Activated T-cell treated with anti-CD3 and anti-CD28 coated beads, Interleukin-2, amount 50 U/mL, for 72 hours (primary cell): ENCODE results near the gene NPC1L1. TPM values are rescaled to one million over a fixed set of nuclear protein-coding genes. Genes with fewer than 3 reads are reported as not detected.
"Not testable (repeated sequence)": the region's sequence is repeated elsewhere in the genome, so short reads cannot be mapped to it uniquely, and the experiment has no call there.

Experiments used
- ATAC-seq, 2 donors: fragments of 150-1000 bp; cut with Tn5 transposase; replicated peaks in 1 of 2; 2 replicates each; pipeline ENCODE4 v1.10.0; 2021; ENCODE audit warnings: moderate library complexity in 2 of 2, mild to moderate bottlenecking in 1 of 2
- DNase-seq, 2 donors: peaks; one replicate each; pipeline ENCODE4 v3.0.0; 2021 to 2022; ENCODE audit warnings: mixed read lengths in 1 of 2
- H3K27ac Mint-ChIP-seq: one replicate; pipeline ENCODE4 v1.8.0; 2022; ENCODE audit warnings: mild to moderate bottlenecking, moderate library complexity, mixed read lengths
- H3K27me3 Mint-ChIP-seq: one replicate; pipeline ENCODE4 v1.8.0; 2022; ENCODE audit warnings: low read depth, mixed read lengths
- H3K36me3 Mint-ChIP-seq, 2 donors: one replicate each; pipeline ENCODE4 v1.8.0; 2022; ENCODE audit warnings: mixed read lengths in 2 of 2, mild to moderate bottlenecking in 1 of 2; ENCODE audit not compliant: insufficient read depth in 2 of 2
- H3K4me1 Mint-ChIP-seq: one replicate; pipeline ENCODE4 v1.8.0; 2022; ENCODE audit warnings: low read depth, mixed read lengths
- H3K4me3 Mint-ChIP-seq, 2 donors: one replicate each; pipeline ENCODE4 v1.8.0; 2022; ENCODE audit warnings: mild to moderate bottlenecking in 2 of 2, mixed read lengths in 2 of 2, moderate library complexity in 2 of 2
- H3K9me3 Mint-ChIP-seq, 2 donors: one replicate each; pipeline ENCODE4 v1.8.0; 2022; ENCODE audit warnings: mixed read lengths in 2 of 2
- total RNA-seq, 2 donors: library from RNA; stranded (reverse); gene quantifications; one replicate each; pipeline ENCODE4 v1.2.3, GENCODE V29; 2022

NPC1L1 gene
- total RNA-seq, 2 donors from 2014 or later = 0.12 to 0.25 TPM

GRCh38 chr7:44573464-44574286 is 32.5 kb upstream of the NPC1L1 start, which contains the start of gene DDX56:
Gene DDX56, minus strand, starts transcription at chr7:44573908. Its CDS starts 13 bp downstream, at chr7:44573895.
- no peaks in the 10 kb centered on the region for H3K9me3 Mint-ChIP-seq
- no peaks in the 10 kb centered on the region for H3K27me3 Mint-ChIP-seq
- peak within 1 kb of the TSS; percentile 85 for H3K27ac Mint-ChIP-seq
- ATAC-seq = peak; percentile 98
- H3K4me3 Mint-ChIP-seq = peak within 1 kb of the TSS; percentile 91 to 95
- peak; percentile 92 to 96 for DNase-seq
- peaks cover 8 to 23% of the 10 kb centered on the region in 2 donors for H3K36me3 Mint-ChIP-seq
- H3K4me1 Mint-ChIP-seq = peaks cover 43% of the 10 kb centered on the region

- H3K4me1 Mint-ChIP-seq = peaks cover 38% of the 10 kb centered on the region
- peak overlapping the region; percentile 79 for H3K27ac Mint-ChIP-seq
- peaks cover 9 to 23% of the 10 kb centered on the region in 2 donors for H3K36me3 Mint-ChIP-seq
- ATAC-seq (no peak), DNase-seq (no peak)
- no peaks in the 10 kb centered on the region for H3K27me3 Mint-ChIP-seq
- H3K9me3 Mint-ChIP-seq = no peaks in the 10 kb centered on the region
- peak overlapping the region; percentile 91 to 95 for H3K4me3 Mint-ChIP-seq
These were observed 31.6 kb upstream of the NPC1L1 start for GRCh38 chr7:44572771-44573170.

GRCh38 chr7:44569959-44570358 is 28.8 kb upstream of the NPC1L1 start:
- Mint-ChIP-seq H3K4me1 (peaks cover 49% of the 10 kb centered on the region), H3K36me3 (peaks cover 7 to 31% of the 10 kb centered on the region in 2 donors), H3K4me3 (no peak overlapping the region), H3K9me3 (no peaks in the 10 kb centered on the region), H3K27ac (no peak overlapping the region), H3K27me3 (no peaks in the 10 kb centered on the region)
- DNase-seq (no peak), ATAC-seq (no peak)

- Mint-ChIP-seq H3K4me1 (peaks cover 39% of the 10 kb centered on the region), H3K27me3 (no peaks in the 10 kb centered on the region), H3K27ac (no peak overlapping the region), H3K9me3 (no peaks in the 10 kb centered on the region), H3K4me3 (no peak overlapping the region), H3K36me3 (peaks cover 7 to 29% of the 10 kb centered on the region in 2 donors)
- ATAC-seq (no peak), DNase-seq (no peak)
These were observed 27.8 kb upstream of the NPC1L1 start for GRCh38 chr7:44568771-44569560.

- Mint-ChIP-seq H3K27me3 (no peaks in the 10 kb centered on the region), H3K36me3 (peaks cover 7 to 28% of the 10 kb centered on the region in 2 donors), H3K4me3 (no peak overlapping the region), H3K9me3 (no peaks in the 10 kb centered on the region), H3K27ac (no peak overlapping the region), H3K4me1 (peaks cover 37% of the 10 kb centered on the region)
- no peak for DNase-seq
- no peak for ATAC-seq
These were observed 26.8 kb upstream of the NPC1L1 start for GRCh38 chr7:44567884-44568283.

GRCh38 chr7:44566680-44567079 is 25.6 kb upstream of the NPC1L1 start:
- H3K4me1 Mint-ChIP-seq = peaks cover 29% of the 10 kb centered on the region
- no peak for ATAC-seq
- H3K36me3 Mint-ChIP-seq = peaks cover 7 to 24% of the 10 kb centered on the region in 2 donors
- H3K4me3 Mint-ChIP-seq = no peak overlapping the region
- DNase-seq = no peak
- H3K9me3 Mint-ChIP-seq = no peaks in the 10 kb centered on the region
- no peak overlapping the region for H3K27ac Mint-ChIP-seq
- H3K27me3 Mint-ChIP-seq = no peaks in the 10 kb centered on the region

GRCh38 chr7:44565795-44566559 is 24.8 kb upstream of the NPC1L1 start:
- H3K27me3 Mint-ChIP-seq = no peaks in the 10 kb centered on the region
- ATAC-seq (peak; percentile 34 to 44), DNase-seq (no peak)
- H3K27ac Mint-ChIP-seq = peak overlapping the region; percentile 18
- peaks cover 7 to 21% of the 10 kb centered on the region in 2 donors for H3K36me3 Mint-ChIP-seq
- peaks cover 24% of the 10 kb centered on the region for H3K4me1 Mint-ChIP-seq
- H3K9me3 Mint-ChIP-seq = no peaks in the 10 kb centered on the region
- H3K4me3 Mint-ChIP-seq = no peak overlapping the region

GRCh38 chr7:44565097-44565794 is 24.1 kb upstream of the NPC1L1 start:
- Mint-ChIP-seq H3K36me3 (peaks cover 7 to 21% of the 10 kb centered on the region in 2 donors), H3K27me3 (no peaks in the 10 kb centered on the region), H3K4me3 (no peak overlapping the region), H3K27ac (peak overlapping the region; percentile 18), H3K4me1 (peaks cover 24% of the 10 kb centered on the region), H3K9me3 (no peaks in the 10 kb centered on the region)
- DNase-seq (peak; percentile 60 to 64), ATAC-seq (peak; percentile 78 to 80)

GRCh38 chr7:44564606-44565005 is 23.5 kb upstream of the NPC1L1 start:
- no peak overlapping the region for H3K27ac Mint-ChIP-seq
- H3K27me3 Mint-ChIP-seq = no peaks in the 10 kb centered on the region
- peaks cover 24% of the 10 kb centered on the region for H3K4me1 Mint-ChIP-seq
- no peaks in the 10 kb centered on the region for H3K9me3 Mint-ChIP-seq
- H3K4me3 Mint-ChIP-seq = no peak overlapping the region
- DNase-seq = no peak
- H3K36me3 Mint-ChIP-seq = peaks cover 5 to 18% of the 10 kb centered on the region in 2 donors
- no peak for ATAC-seq

- ATAC-seq = no peak
- H3K27ac Mint-ChIP-seq = peak overlapping the region; percentile 60
- no peaks in the 10 kb centered on the region for H3K27me3 Mint-ChIP-seq
These were observed 22.1 kb upstream of the NPC1L1 start for GRCh38 chr7:44563171-44563679.

GRCh38 chr7:44562622-44562962 is 21.5 kb upstream of the NPC1L1 start:
- not testable (repeated sequence) for H3K27ac Mint-ChIP-seq, ATAC-seq, H3K9me3 Mint-ChIP-seq, H3K4me3 Mint-ChIP-seq, DNase-seq, H3K27me3 Mint-ChIP-seq
- peaks cover 0 to 14% of the 10 kb centered on the region in 2 donors for H3K36me3 Mint-ChIP-seq
- peaks cover 24% of the 10 kb centered on the region for H3K4me1 Mint-ChIP-seq

More at GRCh38 chr7:44563171-44563679, 22.1 kb upstream of the NPC1L1 start:
- no peak overlapping the region for H3K4me3 Mint-ChIP-seq
- H3K9me3 Mint-ChIP-seq = no peaks in the 10 kb centered on the region
- H3K4me1 Mint-ChIP-seq = peaks cover 24% of the 10 kb centered on the region
- peaks cover 0 to 15% of the 10 kb centered on the region in 2 donors for H3K36me3 Mint-ChIP-seq
- no peak for DNase-seq

- Mint-ChIP-seq H3K27ac (no peak overlapping the region), H3K27me3 (no peaks in the 10 kb centered on the region), H3K9me3 (no peaks in the 10 kb centered on the region), H3K36me3 (peaks cover 0 to 9% of the 10 kb centered on the region in 2 donors), H3K4me3 (no peak overlapping the region), H3K4me1 (peaks cover 21% of the 10 kb centered on the region)
- ATAC-seq (no peak), DNase-seq (no peak)
These were observed 21.0 kb upstream of the NPC1L1 start for GRCh38 chr7:44561962-44562621.
